Ovary (tissue), 3 donors: ENCODE data around the gene ZNF423.

ENCODE experiments used
- EP300 ChIP-seq: sonication (generic); formaldehyde crosslinking; IDR thresholded peaks from one replicate; pipeline ENCODE4 v1.6.1; 2017; ENCODE audit warnings: antibody characterized with exemption
- POLR2A ChIP-seq: fragments of 450-650 bp; IDR thresholded peaks from one replicate; pipeline ENCODE4 v1.6.1; 2017; ENCODE audit warnings: antibody characterized with exemption, mild to moderate bottlenecking, moderate library complexity
- TF ChIP-seq, protein P1 (sequence below), 3 donors: fragments of 450-650 bp in 2 of 3; fragments of 200-600 bp in 1 of 3; IDR thresholded peaks; one replicate each; pipeline versions ENCODE4 v1.5.1 to v1.8.0; 2016 to 2022; ENCODE audit warnings: antibody characterized with exemption in 3 of 3, mild to moderate bottlenecking in 1 of 3
- donor health status: DM: no; HTN: no; CAD: no.

DNA sequence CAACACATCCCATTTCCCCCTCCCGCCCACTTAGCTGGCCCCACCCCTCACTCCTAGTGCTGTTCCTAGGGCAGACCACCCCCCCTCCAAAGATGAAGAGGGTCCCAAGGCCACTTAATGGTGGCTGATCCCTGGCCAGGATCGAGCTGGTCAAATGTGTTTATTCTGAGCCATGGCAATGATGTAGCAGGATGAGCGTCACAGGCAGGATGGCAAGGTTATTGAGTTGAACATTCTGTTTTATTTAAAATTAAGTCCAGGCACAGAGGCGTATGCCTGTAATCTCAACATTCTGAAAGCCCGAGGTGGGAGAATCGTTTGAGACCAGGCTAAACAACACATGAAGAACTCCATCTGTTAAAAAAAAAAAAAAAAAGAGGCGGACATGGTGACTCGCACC, 12.2 kb downstream of the ZNF423 start:
- TF ChIP-seq, protein P1, sequence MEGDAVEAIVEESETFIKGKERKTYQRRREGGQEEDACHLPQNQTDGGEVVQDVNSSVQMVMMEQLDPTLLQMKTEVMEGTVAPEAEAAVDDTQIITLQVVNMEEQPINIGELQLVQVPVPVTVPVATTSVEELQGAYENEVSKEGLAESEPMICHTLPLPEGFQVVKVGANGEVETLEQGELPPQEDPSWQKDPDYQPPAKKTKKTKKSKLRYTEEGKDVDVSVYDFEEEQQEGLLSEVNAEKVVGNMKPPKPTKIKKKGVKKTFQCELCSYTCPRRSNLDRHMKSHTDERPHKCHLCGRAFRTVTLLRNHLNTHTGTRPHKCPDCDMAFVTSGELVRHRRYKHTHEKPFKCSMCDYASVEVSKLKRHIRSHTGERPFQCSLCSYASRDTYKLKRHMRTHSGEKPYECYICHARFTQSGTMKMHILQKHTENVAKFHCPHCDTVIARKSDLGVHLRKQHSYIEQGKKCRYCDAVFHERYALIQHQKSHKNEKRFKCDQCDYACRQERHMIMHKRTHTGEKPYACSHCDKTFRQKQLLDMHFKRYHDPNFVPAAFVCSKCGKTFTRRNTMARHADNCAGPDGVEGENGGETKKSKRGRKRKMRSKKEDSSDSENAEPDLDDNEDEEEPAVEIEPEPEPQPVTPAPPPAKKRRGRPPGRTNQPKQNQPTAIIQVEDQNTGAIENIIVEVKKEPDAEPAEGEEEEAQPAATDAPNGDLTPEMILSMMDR (IDR thresholded peaks at IDR 0.05), result no peak
- TF ChIP-seq POLR2A (no peak), EP300 (no peak)
